PC-3 (cell line): ENCODE results near the gene NBEAL1. TPM values are rescaled to one million over a fixed set of nuclear protein-coding genes. Genes with fewer than 3 reads are reported as not detected.
A peak's percentile ranks its signal among the peaks of the same experiment; 100 is the strongest.
"Not testable (repeated sequence)": the region's sequence is repeated elsewhere in the genome, so short reads cannot be mapped to it uniquely, and the experiment has no call there.

Experiments
- ATAC-seq: fragments of 200-7000 bp; cut with Tn5 transposase; 2 replicates; pipeline ENCODE4 v1.9.1; 2020; ENCODE audit warnings: mild to moderate bottlenecking, moderate library complexity
- BruUV-seq: library from RNA; stranded (reverse); fragments of 400-500 nt; replicated peaks from 2 replicates; lab custom pipeline; 2021; lab: Mats Ljungman, UMichigan
- CTCF ChIA-PET: fragments of 300-600 bp; sonication (Branson Sonifier 250); formaldehyde crosslinking; loops from one replicate; lab custom pipeline; 2022; ENCODE audit warnings: antibody characterized with exemption; lab: Charles Lee
- POLR2A ChIA-PET: fragments of 300-600 bp; sonication (Branson Sonifier 250); formaldehyde crosslinking; loops from one replicate; lab custom pipeline; 2022; ENCODE audit warnings: antibody characterized with exemption; ENCODE audit not compliant: unreplicated experiment; lab: Charles Lee
- DNase-seq: peaks from one replicate; pipeline ENCODE4 v3.0.0-alpha.2; 2015
- H2AFZ ChIP-seq: fragments of 300-600 bp; sonication (generic); 2 replicates; pipeline ENCODE4 v1.6.0; 2016; ENCODE audit warnings: antibody characterized with exemption, low read length
- H3F3A ChIP-seq: fragments of 300-600 bp; sonication (generic); one replicate; pipeline ENCODE4 v1.6.0; 2017; ENCODE audit warnings: antibody characterized with exemption, low read length, control low read depth, mild to moderate bottlenecking; ENCODE audit not compliant: unreplicated experiment
- H3K27ac ChIP-seq: fragments of 300-600 bp; sonication (generic); 2 replicates; pipeline ENCODE4 v1.5.1; 2016; ENCODE audit warnings: mild to moderate bottlenecking, low read length
- H3K27me3 ChIP-seq: fragments of 300-600 bp; sonication (generic); 2 replicates; pipeline ENCODE4 v1.6.1; 2016; ENCODE audit warnings: low read length, mixed read lengths
- H3K36me3 ChIP-seq: fragments of 300-600 bp; sonication (generic); 2 replicates; pipeline ENCODE4 v1.6.1; 2016; ENCODE audit warnings: low read depth, mixed run types, low read length, mixed read lengths
- H3K4me1 ChIP-seq: fragments of 300-600 bp; sonication (generic); 2 replicates; pipeline ENCODE4 v1.5.1; 2016; ENCODE audit warnings: low read length; ENCODE audit not compliant: insufficient read depth
- H3K4me2 ChIP-seq: fragments of 300-600 bp; sonication (generic); 2 replicates; pipeline ENCODE4 v1.6.0; 2016; ENCODE audit warnings: low read length
- H3K4me3 ChIP-seq: fragments of 300-600 bp; sonication (generic); 2 replicates; pipeline ENCODE4 v1.5.1; 2016; ENCODE audit warnings: mild to moderate bottlenecking, low read length, mixed read lengths
- H3K79me2 ChIP-seq: fragments of 300-600 bp; sonication (generic); 2 replicates; pipeline ENCODE4 v1.6.1; 2017; ENCODE audit warnings: low read length, mixed read lengths
- H3K9ac ChIP-seq: fragments of 300-600 bp; sonication (generic); 2 replicates; pipeline ENCODE4 v1.6.0; 2016; ENCODE audit warnings: mild to moderate bottlenecking, low read length
- H3K9me2 ChIP-seq: fragments of 300-600 bp; sonication (generic); replicated peaks from 2 replicates; pipeline ENCODE4 v1.6.1; 2016; ENCODE audit warnings: mixed run types, low read length, mixed read lengths
- H3K9me3 ChIP-seq: fragments of 300-600 bp; sonication (generic); 2 replicates; pipeline ENCODE4 v1.6.1; 2016; ENCODE audit warnings: low read length, mixed read lengths
- H4K20me1 ChIP-seq: fragments of 300-600 bp; sonication (generic); 2 replicates; pipeline ENCODE4 v1.6.1; 2016; ENCODE audit warnings: low read length, mixed read lengths
- EZH2 ChIP-seq: fragments of 300-600 bp; sonication (generic); IDR thresholded peaks from one replicate; pipeline ENCODE4 v1.6.1; 2017; ENCODE audit warnings: antibody characterized with exemption, mild to moderate bottlenecking, low read length; ENCODE audit not compliant: unreplicated experiment
- EZH2phosphoT487 ChIP-seq: fragments of 300-600 bp; sonication (generic); IDR thresholded peaks from 2 replicates; pipeline ENCODE4 v1.6.1; 2018; ENCODE audit warnings: mild to moderate bottlenecking, antibody characterized with exemption, low read length, borderline replicate concordance
- intact Hi-C: fragments of 100-400 bp; cut with micrococcal nuclease; formaldehyde crosslinking; loops from 2 replicates; pipeline ENCODE4 v1.9.0; 2023
- total RNA-seq: library from RNA; depleted of rRNA; stranded (reverse); fragments of >200 nt; gene quantifications from 2 replicates; pipeline ENCODE4 v1.2.3, GENCODE V29; 2014
- TF ChIP-seq, protein P1 (sequence below): fragments of 300-600 bp; sonication (generic); conservative IDR thresholded peaks from 2 replicates; pipeline ENCODE4 v1.5.1; 2017; ENCODE audit warnings: antibody characterized with exemption, low read depth, mild to moderate bottlenecking, low read length

The NBEAL1 gene
- total RNA-seq, 1 experiment from 2014 or later: 9.9 TPM

- ATAC-seq: no peak
- Histone ChIP-seq H3K4me1 (no peaks in the 10 kb centered on the region), H3K9ac (no peak overlapping the region), H2AFZ (no peak overlapping the region), H3K9me3 (no peaks in the 10 kb centered on the region), H4K20me1 (no peaks in the 10 kb centered on the region), H3K36me3 (peaks cover 3% of the 10 kb centered on the region; the same call in 1 of the 2 replicates), H3K4me3 (no peak overlapping the region), H3K9me2 (no peaks in the 10 kb centered on the region), H3K4me2 (no peak overlapping the region), H3K79me2 (no peaks in the 10 kb centered on the region), H3K27me3 (no peaks in the 10 kb centered on the region), H3F3A (no peaks in the 10 kb centered on the region), H3K27ac (no peak overlapping the region)
- BruUV-seq: no TSS peak
- TF ChIP-seq EZH2: no peak
- TF ChIP-seq EZH2phosphoT487: no peak
- TF ChIP-seq, protein P1, sequence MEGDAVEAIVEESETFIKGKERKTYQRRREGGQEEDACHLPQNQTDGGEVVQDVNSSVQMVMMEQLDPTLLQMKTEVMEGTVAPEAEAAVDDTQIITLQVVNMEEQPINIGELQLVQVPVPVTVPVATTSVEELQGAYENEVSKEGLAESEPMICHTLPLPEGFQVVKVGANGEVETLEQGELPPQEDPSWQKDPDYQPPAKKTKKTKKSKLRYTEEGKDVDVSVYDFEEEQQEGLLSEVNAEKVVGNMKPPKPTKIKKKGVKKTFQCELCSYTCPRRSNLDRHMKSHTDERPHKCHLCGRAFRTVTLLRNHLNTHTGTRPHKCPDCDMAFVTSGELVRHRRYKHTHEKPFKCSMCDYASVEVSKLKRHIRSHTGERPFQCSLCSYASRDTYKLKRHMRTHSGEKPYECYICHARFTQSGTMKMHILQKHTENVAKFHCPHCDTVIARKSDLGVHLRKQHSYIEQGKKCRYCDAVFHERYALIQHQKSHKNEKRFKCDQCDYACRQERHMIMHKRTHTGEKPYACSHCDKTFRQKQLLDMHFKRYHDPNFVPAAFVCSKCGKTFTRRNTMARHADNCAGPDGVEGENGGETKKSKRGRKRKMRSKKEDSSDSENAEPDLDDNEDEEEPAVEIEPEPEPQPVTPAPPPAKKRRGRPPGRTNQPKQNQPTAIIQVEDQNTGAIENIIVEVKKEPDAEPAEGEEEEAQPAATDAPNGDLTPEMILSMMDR: no peak
- POLR2A ChIA-PET: no interaction called here
- CTCF ChIA-PET: no interaction called here
- DNase-seq: no peak
- intact Hi-C loops: no loop called here
These were observed 134.5 kb downstream of the NBEAL1 start for GRCh38 chr2:203149194-203149593.

- TF ChIP-seq, protein P1: peak; percentile 45; the same call in 1 of the 2 replicates
- TF ChIP-seq EZH2 (no peak), EZH2phosphoT487 (no peak)
- ATAC-seq: peak; percentile 56
- Histone ChIP-seq H3F3A (no peaks in the 10 kb centered on the region), H3K4me2 (no peak overlapping the region), H3K9ac (no peak overlapping the region), H3K79me2 (no peaks in the 10 kb centered on the region), H3K36me3 (no peaks in the 10 kb centered on the region), H3K27me3 (no peaks in the 10 kb centered on the region), H3K4me3 (no peak overlapping the region), H3K4me1 (no peaks in the 10 kb centered on the region), H2AFZ (no peak overlapping the region), H3K9me3 (no peaks in the 10 kb centered on the region), H4K20me1 (no peaks in the 10 kb centered on the region), H3K9me2 (no peaks in the 10 kb centered on the region), H3K27ac (no peak overlapping the region)
- no TSS peak for BruUV-seq
- CTCF ChIA-PET: interaction anchor here (0.6 kb wide), 1 partner anchor 54 kb away, joined by 3 read pairs; no protein-coding TSS in a partner anchor
- DNase-seq: peak; percentile 24
- intact Hi-C loops: loop anchor here (1.0 kb wide), 1 partner anchor 324 kb away; no protein-coding TSS in a partner anchor
- POLR2A ChIA-PET: interaction anchor here (0.6 to 0.7 kb wide), 2 partner anchors 21 to 1628 kb away, joined by 5 to 12 read pairs; no protein-coding TSS in a partner anchor
These were observed 140.7 kb downstream of the NBEAL1 start for GRCh38 chr2:203155406-203155805.

DNA sequence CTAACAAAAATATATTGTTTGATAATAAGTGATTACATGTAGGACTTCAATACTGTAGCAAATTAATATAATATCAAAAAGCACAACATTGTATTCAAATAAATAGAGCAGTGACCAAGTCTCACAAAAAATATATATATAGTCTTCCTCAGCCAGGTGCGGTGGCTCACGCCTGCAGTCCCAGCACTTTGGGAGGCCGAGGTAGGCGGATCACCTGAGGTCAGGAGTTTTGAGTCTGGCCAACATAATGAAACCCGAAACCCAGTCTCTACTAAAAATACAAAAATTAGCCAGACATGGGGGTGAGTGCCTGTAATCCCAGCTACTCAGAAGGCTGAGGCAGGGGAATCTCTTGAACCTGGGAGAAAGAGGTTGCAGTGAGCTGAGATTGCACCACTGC is 148.0 kb downstream of the NBEAL1 start:
- H4K20me1 ChIP-seq, H3K27ac ChIP-seq, H3K9me2 ChIP-seq, POLR2A ChIA-PET, intact Hi-C loops, H3K79me2 ChIP-seq, H3K9ac ChIP-seq, H3K36me3 ChIP-seq, H3K9me3 ChIP-seq, ATAC-seq, H2AFZ ChIP-seq, H3K4me3 ChIP-seq, BruUV-seq, H3K4me1 ChIP-seq, CTCF ChIA-PET, DNase-seq, H3K27me3 ChIP-seq, H3K4me2 ChIP-seq, H3F3A ChIP-seq: not testable (repeated sequence)
